Measurements from ENCODE around the gene SPAG17.

DNA sequence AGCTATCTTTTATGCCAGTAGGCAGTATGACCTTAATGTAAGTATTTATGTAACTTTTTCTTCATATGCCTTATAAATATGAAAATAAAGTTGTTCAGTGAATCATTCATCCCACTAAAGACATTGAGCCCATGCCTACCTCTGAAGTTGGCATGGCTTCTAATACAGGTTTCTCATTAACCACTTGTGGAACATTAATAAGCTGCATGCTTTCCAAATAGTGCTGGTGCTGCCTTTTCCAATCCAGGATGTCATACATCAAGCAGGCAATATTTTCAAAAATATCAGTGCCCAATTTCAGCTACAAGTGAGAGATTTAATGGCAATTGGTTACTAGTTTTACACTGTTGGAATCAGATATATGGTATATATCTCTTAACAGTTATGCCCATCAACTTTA is 92.0 kb downstream of the SPAG17 start:
- TF ChIP-seq CTCF (IDR thresholded peaks at IDR 0.05): no peak
- no peak for TF ChIP-seq POLR2A (IDR thresholded peaks at IDR 0.05)
